IMR-90 (cell line): Measurements from ENCODE around the gene CACNA2D3. TPM values are rescaled to one million over a fixed set of nuclear protein-coding genes. Genes with fewer than 3 reads are reported as not detected.
A peak's percentile ranks its signal among the peaks of the same experiment; 100 is the strongest.

Experiments used
- ATAC-seq: fragments of 200-7000 bp; cut with Tn5 transposase; 2 replicates; pipeline ENCODE4 v1.9.1; 2020; ENCODE audit warnings: low read depth, mild to moderate bottlenecking, moderate library complexity
- BruUV-seq: library from RNA; stranded (reverse); fragments of 400-500 nt; replicated peaks from 2 replicates; lab custom pipeline; 2021; lab: Mats Ljungman, UMichigan
- CTCF ChIA-PET: fragments of 300-600 bp; formaldehyde crosslinking; extraction: SDS; loops from one replicate; lab custom pipeline; 2021; ENCODE audit warnings: antibody characterized with exemption; lab: Yijun Ruan, JAX
- POLR2A ChIA-PET: fragments of 300-600 bp; sonication (Branson Sonifier 250); formaldehyde crosslinking; loops from one replicate; lab custom pipeline; 2022; ENCODE audit warnings: antibody characterized with exemption; ENCODE audit not compliant: unreplicated experiment; lab: Charles Lee
- DNase-seq: peaks from one replicate; pipeline ENCODE4 v3.0.0; 2013
- H2AFZ ChIP-seq: replicated peaks from 2 replicates; pipeline ENCODE3; 2013; ENCODE audit warnings: low read length, mild to moderate bottlenecking; ENCODE audit not compliant: poor library complexity
- H2AK5ac ChIP-seq: 2 replicates; pipeline ENCODE4 v1.6.1; 2013; ENCODE audit warnings: low read depth, low read length, inconsistent platforms
- H2AK9ac ChIP-seq: replicated peaks from 2 replicates; pipeline ENCODE3; 2013; ENCODE audit warnings: mild to moderate bottlenecking, low read depth, low read length, moderate library complexity; ENCODE audit not compliant: poor library complexity
- H2BK120ac ChIP-seq: 2 replicates; pipeline ENCODE4 v1.6.1; 2013; ENCODE audit warnings: low read depth, low read length, inconsistent platforms
- H2BK15ac ChIP-seq: 3 replicates; pipeline ENCODE4 v1.6.1; 2013; ENCODE audit warnings: low read depth, low read length, inconsistent platforms
- H2BK20ac ChIP-seq: 2 replicates; pipeline ENCODE4 v1.6.1; 2013; ENCODE audit warnings: low read depth, mild to moderate bottlenecking, inconsistent platforms, low read length, moderate library complexity
- H2BK5ac ChIP-seq: 2 replicates; pipeline ENCODE4 v1.6.1; 2013; ENCODE audit warnings: mild to moderate bottlenecking, low read depth, low read length, inconsistent platforms; ENCODE audit not compliant: poor library complexity, severe bottlenecking
- H3K14ac ChIP-seq: replicated peaks from 2 replicates; pipeline ENCODE4 v1.6.1; 2013; ENCODE audit warnings: low read depth, low read length, inconsistent platforms
- H3K18ac ChIP-seq: 2 replicates; pipeline ENCODE4 v1.6.1; 2013; ENCODE audit warnings: low read depth, low read length, control low read depth
- H3K23ac ChIP-seq: 2 replicates; pipeline ENCODE4 v1.6.1; 2013; ENCODE audit warnings: low read depth, low read length, inconsistent platforms
- H3K27ac ChIP-seq: 2 replicates; pipeline ENCODE4 v1.5.1; 2013; ENCODE audit warnings: mild to moderate bottlenecking, control low read depth, low read length; ENCODE audit not compliant: insufficient read depth
- H3K27me3 ChIP-seq: 2 replicates; pipeline ENCODE4 v1.6.1; 2013; ENCODE audit warnings: low read length; ENCODE audit not compliant: control insufficient read depth, insufficient read depth
- H3K36me3 ChIP-seq: 2 replicates; pipeline ENCODE4 v1.6.1; 2013; ENCODE audit warnings: low read length, mixed read lengths; ENCODE audit not compliant: control insufficient read depth, insufficient read depth
- H3K4ac ChIP-seq: 2 replicates; pipeline ENCODE4 v1.6.1; 2013; ENCODE audit warnings: low read depth, low read length, inconsistent platforms
- H3K4me1 ChIP-seq: 2 replicates; pipeline ENCODE4 v1.6.1; 2013; ENCODE audit warnings: low read length, mixed read lengths; ENCODE audit not compliant: control insufficient read depth, insufficient read depth
- H3K4me2 ChIP-seq: 2 replicates; pipeline ENCODE4 v1.6.1; 2013; ENCODE audit warnings: low read depth, mild to moderate bottlenecking, control low read depth, low read length, moderate library complexity
- H3K4me3 ChIP-seq: 2 replicates; pipeline ENCODE4 v1.5.1; 2013; ENCODE audit warnings: low read depth, mild to moderate bottlenecking, control low read depth, low read length, moderate library complexity; ENCODE audit not compliant: insufficient read depth
- H3K56ac ChIP-seq: 2 replicates; pipeline ENCODE4 v1.6.1; 2013; ENCODE audit warnings: low read length, inconsistent platforms; ENCODE audit not compliant: insufficient read depth; ENCODE audit errors: extremely low read depth
- H3K79me1 ChIP-seq, 2 experiments: 2 replicates each; pipeline ENCODE4 v1.6.1; 2013; ENCODE audit warnings: low read length in 2 of 2, inconsistent platforms in 1 of 2, low read depth in 1 of 2
- H3K9ac ChIP-seq: 2 replicates; pipeline ENCODE4 v1.6.1; 2013; ENCODE audit warnings: low read depth, low read length, control low read depth
- H3K9me1 ChIP-seq: 2 replicates; pipeline ENCODE4 v1.6.1; 2013; ENCODE audit warnings: low read length, inconsistent platforms; ENCODE audit not compliant: insufficient read depth
- H3K9me3 ChIP-seq: 2 replicates; pipeline ENCODE4 v1.6.1; 2013; ENCODE audit warnings: low read length; ENCODE audit not compliant: control insufficient read depth, insufficient read depth
- H4K20me1 ChIP-seq: 2 replicates; pipeline ENCODE4 v1.6.1; 2013; ENCODE audit warnings: low read length, inconsistent platforms; ENCODE audit not compliant: insufficient read depth
- H4K5ac ChIP-seq: 2 replicates; pipeline ENCODE4 v1.6.1; 2013; ENCODE audit warnings: mild to moderate bottlenecking, low read depth, low read length, control low read depth
- H4K8ac ChIP-seq, 2 experiments: 2 replicates each; pipeline ENCODE4 v1.6.1; 2013; ENCODE audit warnings: low read depth in 2 of 2, low read length in 2 of 2, control low read depth in 1 of 2, inconsistent platforms in 1 of 2
- H4K91ac ChIP-seq: 2 replicates; pipeline ENCODE4 v1.6.1; 2013; ENCODE audit warnings: low read depth, low read length, inconsistent platforms; ENCODE audit not compliant: insufficient read depth
- CEBPB ChIP-seq: IDR thresholded peaks from 2 replicates; pipeline ENCODE4 v1.6.1; 2012; ENCODE audit warnings: low read depth, low read length, improper control_type of control experiment
- ELK1 ChIP-seq: fragments of 150-350 bp; IDR thresholded peaks from 2 replicates; pipeline ENCODE4 v1.6.1; 2016; ENCODE audit warnings: low read depth, mild to moderate bottlenecking, low read length, moderate library complexity, borderline replicate concordance
- FOS ChIP-seq: fragments of 150-350 bp; IDR thresholded peaks from 2 replicates; pipeline ENCODE4 v1.6.1; 2016; ENCODE audit warnings: low read depth, low read length
- MAZ ChIP-seq: IDR thresholded peaks from 2 replicates; pipeline ENCODE4 v1.6.1; 2012; ENCODE audit warnings: low read depth, mild to moderate bottlenecking, low read length, improper control_type of control experiment, moderate library complexity, borderline replicate concordance
- NFE2L2 ChIP-seq: fragments of 150-350 bp; IDR thresholded peaks from 2 replicates; pipeline ENCODE4 v1.6.1; 2016; ENCODE audit warnings: low read depth, mild to moderate bottlenecking, low read length
- POLR2A ChIP-seq: IDR thresholded peaks from 2 replicates; pipeline ENCODE4 v1.6.1; 2012; ENCODE audit warnings: mild to moderate bottlenecking, low read depth, low read length
- RCOR1 ChIP-seq: IDR thresholded peaks from 2 replicates; pipeline ENCODE4 v1.6.1; 2012; ENCODE audit warnings: mild to moderate bottlenecking, low read length, improper control_type of control experiment; ENCODE audit not compliant: insufficient replicate concordance
- RFX5 ChIP-seq: IDR thresholded peaks from 2 replicates; pipeline ENCODE4 v1.8.0; 2012; ENCODE audit warnings: low read depth, mild to moderate bottlenecking, low read length, moderate library complexity
- WGBS, 2 experiments: methylation state at CpG; one replicate each; pipeline versions ENCODE4 v1.1.5 to v1.1.7; 2013; ENCODE audit warnings: missing lambda C conversion rate in 2 of 2; ENCODE audit not compliant: insufficient read length in 1 of 2; ENCODE audit errors: extremely low coverage in 2 of 2; 5-methylcytosine and 5-hydroxymethylcytosine counted together
- dilution Hi-C: fragments of 300-500 bp; cut with HindIII; formaldehyde crosslinking; loops from one replicate; pipeline ENCODE4 v1.14.3; 2018; ENCODE audit warnings: low sequenced_read_pairs; ENCODE audit not compliant: unreplicated experiment
- in situ Hi-C: fragments of 300-500 bp; cut with MboI; formaldehyde crosslinking; loops from 3 replicates; pipeline ENCODE4 v1.14.3; 2019; ENCODE audit warnings: low sequenced_read_pairs, inconsistent platforms, mixed read lengths
- intact Hi-C: fragments of 100-400 bp; cut with micrococcal nuclease; formaldehyde crosslinking; loops from 2 replicates; pipeline ENCODE4 v1.10.0; 2022
- polyA plus RNA-seq, 3 experiments: library from polyadenylated mRNA; depleted of rRNA; stranded (reverse); fragments of >200 nt; gene quantifications; 2 replicates each; pipeline ENCODE4 v1.2.3, GENCODE V29; 2012; ENCODE audit warnings: low replicate concordance in 1 of 3
- total RNA-seq: library from RNA; depleted of rRNA; stranded (reverse); fragments of >200 nt; gene quantifications from 2 replicates; pipeline ENCODE4 v1.2.3, GENCODE V29; 2012
- TF ChIP-seq, protein P1 (sequence below): fragments of 150-350 bp; IDR thresholded peaks from 2 replicates; pipeline ENCODE4 v1.6.1; 2017; ENCODE audit warnings: mild to moderate bottlenecking, antibody characterized with exemption, low read length, low read depth

Gene CACNA2D3
- total and polyA plus RNA-seq, 2 of the 4 experiments (the other 2 are of a cell fraction), result 0.36 to 0.41 TPM

- CTCF ChIA-PET, result no interaction called here
- H3K79me1 ChIP-seq, result no peaks in the 10 kb centered on the region
- POLR2A ChIA-PET, result no interaction called here
Measured at GRCh38 chr3:54877730-54878129, 755.4 kb downstream of the CACNA2D3 start.

More at GRCh38 chr3:54877730-54878129, 755.4 kb downstream of the CACNA2D3 start:
- Histone ChIP-seq H2AK5ac (0 out of 2 replicates have a peak overlapping the region, but pooled peaks have one; percentile 60), H2AFZ (no peak overlapping the region), H3K56ac (no peak overlapping the region), H3K27ac (no peak overlapping the region), H3K18ac (peak overlapping the region; percentile 12; the same call in 1 of the 2 replicates), H3K9ac (no peak overlapping the region), H3K23ac (0 out of 2 replicates have a peak overlapping the region, but pooled peaks have one; percentile 12), H3K14ac (no peak overlapping the region; the same call in 1 of the 2 replicates), H2AK9ac (no peak overlapping the region), H3K4me1 (peaks cover 13% of the 10 kb centered on the region), H4K20me1 (no peaks in the 10 kb centered on the region), H3K4me2 (no peak overlapping the region), H4K8ac (no peak overlapping the region), H3K9me1 (peaks cover 8% of the 10 kb centered on the region), H3K9me3 (no peaks in the 10 kb centered on the region), H2BK5ac (no peak overlapping the region), H3K4ac (peak overlapping the region; percentile 52; the same call in 1 of the 2 replicates), H2BK20ac (peak overlapping the region; percentile 22; the same call in 1 of the 2 replicates), H2BK15ac (no peak overlapping the region), H3K27me3 (no peaks in the 10 kb centered on the region), H2BK120ac (peak overlapping the region; percentile 54; the same call in 1 of the 2 replicates), H4K5ac (peak overlapping the region; percentile 27; the same call in 1 of the 2 replicates), H4K91ac (peak overlapping the region; percentile 40; the same call in 1 of the 2 replicates), H3K36me3 (no peaks in the 10 kb centered on the region), H3K4me3 (no peak overlapping the region)
- no TSS peak for BruUV-seq
- intact Hi-C loops (loop anchor here (10.0 kb wide), 2 partner anchors 167 to 427 kb away; no protein-coding TSS in a partner anchor), in situ Hi-C loops (no loop called here), dilution Hi-C loops (no loop called here)
- no peak for ATAC-seq
- TF ChIP-seq FOS, result no peak
- TF ChIP-seq, protein P1, sequence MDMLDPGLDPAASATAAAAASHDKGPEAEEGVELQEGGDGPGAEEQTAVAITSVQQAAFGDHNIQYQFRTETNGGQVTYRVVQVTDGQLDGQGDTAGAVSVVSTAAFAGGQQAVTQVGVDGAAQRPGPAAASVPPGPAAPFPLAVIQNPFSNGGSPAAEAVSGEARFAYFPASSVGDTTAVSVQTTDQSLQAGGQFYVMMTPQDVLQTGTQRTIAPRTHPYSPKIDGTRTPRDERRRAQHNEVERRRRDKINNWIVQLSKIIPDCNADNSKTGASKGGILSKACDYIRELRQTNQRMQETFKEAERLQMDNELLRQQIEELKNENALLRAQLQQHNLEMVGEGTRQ, result no peak
- TF ChIP-seq NFE2L2, result no peak
- no peak for TF ChIP-seq CEBPB
- TF ChIP-seq POLR2A, result no peak
- TF ChIP-seq RFX5, result no peak
- TF ChIP-seq RCOR1, result no peak
- TF ChIP-seq MAZ, result no peak
- TF ChIP-seq ELK1, result no peak
- no peak for DNase-seq
- WGBS, 2 experiments, result no CpG with 5 or more reads among the region's 4 CpGs
